HEK293 (cell line): ENCODE results near the gene S100A1.

ENCODE experiments used
- FEZF1 ChIP-seq: fragments of 450-650 bp; formaldehyde crosslinking; IDR thresholded peaks from 2 replicates; pipeline ENCODE4 v1.5.1; 2016; ENCODE audit warnings: missing biosample characterization, missing genetic modification characterization
- ZBTB21 ChIP-seq: fragments of 450-650 bp; formaldehyde crosslinking; IDR thresholded peaks from 2 replicates; pipeline ENCODE4 v1.5.1; 2017; ENCODE audit warnings: missing biosample characterization, missing genetic modification characterization
- ZNF114 ChIP-seq: fragments of 450-650 bp; formaldehyde crosslinking; IDR thresholded peaks from 2 replicates; pipeline ENCODE4 v1.5.0; 2017; ENCODE audit warnings: missing biosample characterization, missing genetic modification characterization
- ZNF155 ChIP-seq: fragments of 450-650 bp; formaldehyde crosslinking; IDR thresholded peaks from 2 replicates; pipeline ENCODE4 v1.5.1; 2016; ENCODE audit warnings: missing biosample characterization, missing genetic modification characterization
- ZNF24 ChIP-seq: fragments of 450-650 bp; formaldehyde crosslinking; IDR thresholded peaks from 2 replicates; pipeline ENCODE4 v1.5.1; 2016; ENCODE audit warnings: missing biosample characterization, missing genetic modification characterization
- ZNF248 ChIP-seq: fragments of 450-650 bp; formaldehyde crosslinking; IDR thresholded peaks from 2 replicates; pipeline ENCODE4 v1.5.1; 2017; ENCODE audit warnings: missing biosample characterization, missing genetic modification characterization
- ZNF623 ChIP-seq: fragments of 450-650 bp; formaldehyde crosslinking; IDR thresholded peaks from 2 replicates; pipeline ENCODE4 v1.5.1; 2016; ENCODE audit warnings: missing biosample characterization, missing genetic modification characterization
- ZNF791 ChIP-seq: fragments of 450-650 bp; formaldehyde crosslinking; IDR thresholded peaks from 2 replicates; pipeline ENCODE4 v1.5.1; 2016; ENCODE audit warnings: missing biosample characterization, missing genetic modification characterization
- ZNF843 ChIP-seq: fragments of 450-650 bp; formaldehyde crosslinking; IDR thresholded peaks from 2 replicates; pipeline ENCODE4 v1.5.1; 2016; ENCODE audit warnings: missing biosample characterization, missing genetic modification characterization
- TF ChIP-seq, protein P1 (sequence below): fragments of 450-650 bp; formaldehyde crosslinking; IDR thresholded peaks from 2 replicates; pipeline ENCODE4 v1.5.1; 2016; ENCODE audit warnings: missing biosample characterization, missing genetic modification characterization, borderline replicate concordance
- TF ChIP-seq, protein P2 (sequence below): fragments of 450-650 bp; formaldehyde crosslinking; IDR thresholded peaks from 2 replicates; pipeline ENCODE4; 2016; ENCODE audit warnings: missing biosample characterization, missing genetic modification characterization
- TF ChIP-seq, protein P3 (sequence below): fragments of 450-650 bp; formaldehyde crosslinking; IDR thresholded peaks from 2 replicates; pipeline ENCODE4 v1.5.1; 2016; ENCODE audit warnings: missing biosample characterization, missing genetic modification characterization
- TF ChIP-seq, protein P4 (sequence below): fragments of 450-650 bp; formaldehyde crosslinking; IDR thresholded peaks from 2 replicates; pipeline ENCODE4 v1.5.0; 2017; ENCODE audit warnings: missing biosample characterization, missing genetic modification characterization, borderline replicate concordance
- TF ChIP-seq, protein P5 (sequence below): fragments of 450-650 bp; formaldehyde crosslinking; IDR thresholded peaks from 2 replicates; pipeline ENCODE4 v1.5.1; 2016; ENCODE audit warnings: missing biosample characterization, missing genetic modification characterization
- TF ChIP-seq, protein P6 (sequence below): fragments of 450-650 bp; formaldehyde crosslinking; IDR thresholded peaks from 2 replicates; pipeline ENCODE4 v1.5.1; 2016; ENCODE audit warnings: missing biosample characterization, missing genetic modification characterization, low read depth
- TF ChIP-seq, protein P7 (sequence below): fragments of 450-650 bp; formaldehyde crosslinking; optimal IDR thresholded peaks from 2 replicates; pipeline ENCODE3; 2016; ENCODE audit warnings: missing biosample characterization, mild to moderate bottlenecking, missing genetic modification characterization
- TF ChIP-seq, protein P8 (sequence below): fragments of 450-650 bp; formaldehyde crosslinking; IDR thresholded peaks from 2 replicates; pipeline ENCODE4 v1.5.1; 2016; ENCODE audit warnings: missing biosample characterization, missing genetic modification characterization

The S100A1 gene

DNA sequence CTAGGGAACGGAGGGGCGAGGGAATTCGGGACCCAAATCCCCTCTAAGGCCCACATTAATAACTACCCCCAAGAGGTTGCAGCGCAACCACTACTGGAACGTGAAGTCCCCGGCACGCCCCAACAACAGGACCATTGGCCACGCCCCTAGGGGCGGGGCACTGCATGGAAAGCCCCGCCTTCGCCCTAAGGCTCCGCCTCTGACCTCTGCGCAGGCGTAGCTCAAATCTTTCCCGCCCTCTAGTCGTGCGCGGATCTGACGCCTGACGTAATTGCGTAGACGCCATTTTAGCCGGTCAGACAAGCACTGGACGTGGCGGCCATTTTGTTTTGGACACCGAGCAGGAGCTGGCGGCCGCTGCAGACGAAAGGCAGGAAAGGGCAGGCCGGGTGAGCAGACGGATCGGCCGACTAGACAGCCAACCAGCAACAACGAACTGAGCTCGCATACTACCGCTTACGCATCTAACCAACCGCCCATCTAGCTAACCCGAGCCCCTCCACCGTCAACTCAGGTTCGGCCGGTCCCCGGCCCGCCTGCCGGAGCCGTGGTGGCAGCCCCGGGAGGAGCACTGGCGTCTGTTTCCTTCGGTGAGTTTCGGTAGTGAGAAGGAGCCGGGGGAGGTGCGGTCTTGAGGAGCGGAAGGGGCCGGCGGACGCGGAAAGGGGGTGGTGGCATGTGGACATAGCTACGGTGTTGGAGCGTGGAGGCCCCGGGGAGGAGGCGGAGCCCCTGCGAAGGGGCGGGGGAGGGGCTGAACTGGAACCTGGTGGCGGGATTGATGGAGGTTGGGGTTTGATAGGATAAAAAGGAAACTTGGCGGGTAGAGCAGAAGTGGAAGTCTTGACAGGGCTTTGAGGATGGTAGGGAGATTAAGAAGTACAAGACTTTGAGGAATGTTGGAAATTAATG is 5.8 kb downstream of the S100A1 start, which contains the start of gene CHTOP (continued):
- TF ChIP-seq, protein P1, sequence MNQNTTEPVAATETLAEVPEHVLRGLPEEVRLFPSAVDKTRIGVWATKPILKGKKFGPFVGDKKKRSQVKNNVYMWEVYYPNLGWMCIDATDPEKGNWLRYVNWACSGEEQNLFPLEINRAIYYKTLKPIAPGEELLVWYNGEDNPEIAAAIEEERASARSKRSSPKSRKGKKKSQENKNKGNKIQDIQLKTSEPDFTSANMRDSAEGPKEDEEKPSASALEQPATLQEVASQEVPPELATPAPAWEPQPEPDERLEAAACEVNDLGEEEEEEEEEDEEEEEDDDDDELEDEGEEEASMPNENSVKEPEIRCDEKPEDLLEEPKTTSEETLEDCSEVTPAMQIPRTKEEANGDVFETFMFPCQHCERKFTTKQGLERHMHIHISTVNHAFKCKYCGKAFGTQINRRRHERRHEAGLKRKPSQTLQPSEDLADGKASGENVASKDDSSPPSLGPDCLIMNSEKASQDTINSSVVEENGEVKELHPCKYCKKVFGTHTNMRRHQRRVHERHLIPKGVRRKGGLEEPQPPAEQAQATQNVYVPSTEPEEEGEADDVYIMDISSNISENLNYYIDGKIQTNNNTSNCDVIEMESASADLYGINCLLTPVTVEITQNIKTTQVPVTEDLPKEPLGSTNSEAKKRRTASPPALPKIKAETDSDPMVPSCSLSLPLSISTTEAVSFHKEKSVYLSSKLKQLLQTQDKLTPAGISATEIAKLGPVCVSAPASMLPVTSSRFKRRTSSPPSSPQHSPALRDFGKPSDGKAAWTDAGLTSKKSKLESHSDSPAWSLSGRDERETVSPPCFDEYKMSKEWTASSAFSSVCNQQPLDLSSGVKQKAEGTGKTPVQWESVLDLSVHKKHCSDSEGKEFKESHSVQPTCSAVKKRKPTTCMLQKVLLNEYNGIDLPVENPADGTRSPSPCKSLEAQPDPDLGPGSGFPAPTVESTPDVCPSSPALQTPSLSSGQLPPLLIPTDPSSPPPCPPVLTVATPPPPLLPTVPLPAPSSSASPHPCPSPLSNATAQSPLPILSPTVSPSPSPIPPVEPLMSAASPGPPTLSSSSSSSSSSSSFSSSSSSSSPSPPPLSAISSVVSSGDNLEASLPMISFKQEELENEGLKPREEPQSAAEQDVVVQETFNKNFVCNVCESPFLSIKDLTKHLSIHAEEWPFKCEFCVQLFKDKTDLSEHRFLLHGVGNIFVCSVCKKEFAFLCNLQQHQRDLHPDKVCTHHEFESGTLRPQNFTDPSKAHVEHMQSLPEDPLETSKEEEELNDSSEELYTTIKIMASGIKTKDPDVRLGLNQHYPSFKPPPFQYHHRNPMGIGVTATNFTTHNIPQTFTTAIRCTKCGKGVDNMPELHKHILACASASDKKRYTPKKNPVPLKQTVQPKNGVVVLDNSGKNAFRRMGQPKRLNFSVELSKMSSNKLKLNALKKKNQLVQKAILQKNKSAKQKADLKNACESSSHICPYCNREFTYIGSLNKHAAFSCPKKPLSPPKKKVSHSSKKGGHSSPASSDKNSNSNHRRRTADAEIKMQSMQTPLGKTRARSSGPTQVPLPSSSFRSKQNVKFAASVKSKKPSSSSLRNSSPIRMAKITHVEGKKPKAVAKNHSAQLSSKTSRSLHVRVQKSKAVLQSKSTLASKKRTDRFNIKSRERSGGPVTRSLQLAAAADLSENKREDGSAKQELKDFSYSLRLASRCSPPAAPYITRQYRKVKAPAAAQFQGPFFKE = no peak
- TF ChIP-seq, protein P2, sequence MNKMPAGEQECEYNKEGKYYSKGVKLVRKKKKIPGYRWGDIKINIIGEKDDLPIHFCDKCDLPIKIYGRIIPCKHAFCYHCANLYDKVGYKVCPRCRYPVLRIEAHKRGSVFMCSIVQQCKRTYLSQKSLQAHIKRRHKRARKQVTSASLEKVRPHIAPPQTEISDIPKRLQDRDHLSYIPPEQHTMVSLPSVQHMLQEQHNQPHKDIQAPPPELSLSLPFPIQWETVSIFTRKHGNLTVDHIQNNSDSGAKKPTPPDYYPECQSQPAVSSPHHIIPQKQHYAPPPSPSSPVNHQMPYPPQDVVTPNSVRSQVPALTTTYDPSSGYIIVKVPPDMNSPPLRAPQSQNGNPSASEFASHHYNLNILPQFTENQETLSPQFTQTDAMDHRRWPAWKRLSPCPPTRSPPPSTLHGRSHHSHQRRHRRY (tag by site-specific recombination) = no peak
- TF ChIP-seq, protein P3, sequence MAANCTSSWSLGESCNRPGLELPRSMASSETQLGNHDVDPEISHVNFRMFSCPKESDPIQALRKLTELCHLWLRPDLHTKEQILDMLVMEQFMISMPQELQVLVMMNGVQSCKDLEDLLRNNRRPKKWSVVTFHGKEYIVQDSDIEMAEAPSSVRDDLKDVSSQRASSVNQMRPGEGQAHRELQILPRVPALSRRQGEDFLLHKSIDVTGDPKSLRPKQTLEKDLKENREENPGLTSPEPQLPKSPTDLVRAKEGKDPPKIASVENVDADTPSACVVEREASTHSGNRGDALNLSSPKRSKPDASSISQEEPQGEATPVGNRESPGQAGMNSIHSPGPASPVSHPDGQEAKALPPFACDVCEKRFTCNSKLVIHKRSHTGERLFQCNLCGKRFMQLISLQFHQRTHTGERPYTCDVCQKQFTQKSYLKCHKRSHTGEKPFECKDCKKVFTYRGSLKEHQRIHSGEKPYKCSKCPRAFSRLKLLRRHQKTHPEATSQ (tag by site-specific recombination) = peak; percentile 80; the same call in 1 of the 2 replicates
- TF ChIP-seq ZNF623 (tag by site-specific recombination) (no peak), ZNF24 (peak; percentile 91), FEZF1 (tag by site-specific recombination) (peak; percentile 10; the same call in 1 of the 2 replicates), ZNF248 (tag by site-specific recombination) (no peak), ZNF155 (tag by site-specific recombination) (no peak), ZNF114 (tag by site-specific recombination) (no peak), ZNF843 (peak; percentile 79; the same call in 1 of the 2 replicates), ZNF791 (tag by site-specific recombination) (no peak), ZBTB21 (tag by site-specific recombination) (peak; percentile 77)
- TF ChIP-seq, protein P4, sequence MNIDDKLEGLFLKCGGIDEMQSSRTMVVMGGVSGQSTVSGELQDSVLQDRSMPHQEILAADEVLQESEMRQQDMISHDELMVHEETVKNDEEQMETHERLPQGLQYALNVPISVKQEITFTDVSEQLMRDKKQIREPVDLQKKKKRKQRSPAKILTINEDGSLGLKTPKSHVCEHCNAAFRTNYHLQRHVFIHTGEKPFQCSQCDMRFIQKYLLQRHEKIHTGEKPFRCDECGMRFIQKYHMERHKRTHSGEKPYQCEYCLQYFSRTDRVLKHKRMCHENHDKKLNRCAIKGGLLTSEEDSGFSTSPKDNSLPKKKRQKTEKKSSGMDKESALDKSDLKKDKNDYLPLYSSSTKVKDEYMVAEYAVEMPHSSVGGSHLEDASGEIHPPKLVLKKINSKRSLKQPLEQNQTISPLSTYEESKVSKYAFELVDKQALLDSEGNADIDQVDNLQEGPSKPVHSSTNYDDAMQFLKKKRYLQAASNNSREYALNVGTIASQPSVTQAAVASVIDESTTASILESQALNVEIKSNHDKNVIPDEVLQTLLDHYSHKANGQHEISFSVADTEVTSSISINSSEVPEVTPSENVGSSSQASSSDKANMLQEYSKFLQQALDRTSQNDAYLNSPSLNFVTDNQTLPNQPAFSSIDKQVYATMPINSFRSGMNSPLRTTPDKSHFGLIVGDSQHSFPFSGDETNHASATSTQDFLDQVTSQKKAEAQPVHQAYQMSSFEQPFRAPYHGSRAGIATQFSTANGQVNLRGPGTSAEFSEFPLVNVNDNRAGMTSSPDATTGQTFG = no peak
- TF ChIP-seq, protein P5, sequence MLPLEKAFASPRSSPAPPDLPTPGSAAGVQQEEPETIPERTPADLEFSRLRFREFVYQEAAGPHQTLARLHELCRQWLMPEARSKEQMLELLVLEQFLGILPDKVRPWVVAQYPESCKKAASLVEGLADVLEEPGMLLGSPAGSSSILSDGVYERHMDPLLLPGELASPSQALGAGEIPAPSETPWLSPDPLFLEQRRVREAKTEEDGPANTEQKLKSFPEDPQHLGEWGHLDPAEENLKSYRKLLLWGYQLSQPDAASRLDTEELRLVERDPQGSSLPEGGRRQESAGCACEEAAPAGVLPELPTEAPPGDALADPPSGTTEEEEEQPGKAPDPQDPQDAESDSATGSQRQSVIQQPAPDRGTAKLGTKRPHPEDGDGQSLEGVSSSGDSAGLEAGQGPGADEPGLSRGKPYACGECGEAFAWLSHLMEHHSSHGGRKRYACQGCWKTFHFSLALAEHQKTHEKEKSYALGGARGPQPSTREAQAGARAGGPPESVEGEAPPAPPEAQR (tag by site-specific recombination) = no peak
- TF ChIP-seq, protein P6, sequence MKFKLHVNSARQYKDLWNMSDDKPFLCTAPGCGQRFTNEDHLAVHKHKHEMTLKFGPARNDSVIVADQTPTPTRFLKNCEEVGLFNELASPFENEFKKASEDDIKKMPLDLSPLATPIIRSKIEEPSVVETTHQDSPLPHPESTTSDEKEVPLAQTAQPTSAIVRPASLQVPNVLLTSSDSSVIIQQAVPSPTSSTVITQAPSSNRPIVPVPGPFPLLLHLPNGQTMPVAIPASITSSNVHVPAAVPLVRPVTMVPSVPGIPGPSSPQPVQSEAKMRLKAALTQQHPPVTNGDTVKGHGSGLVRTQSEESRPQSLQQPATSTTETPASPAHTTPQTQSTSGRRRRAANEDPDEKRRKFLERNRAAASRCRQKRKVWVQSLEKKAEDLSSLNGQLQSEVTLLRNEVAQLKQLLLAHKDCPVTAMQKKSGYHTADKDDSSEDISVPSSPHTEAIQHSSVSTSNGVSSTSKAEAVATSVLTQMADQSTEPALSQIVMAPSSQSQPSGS (tag by site-specific recombination) = peak; percentile 95
- TF ChIP-seq, protein P7, sequence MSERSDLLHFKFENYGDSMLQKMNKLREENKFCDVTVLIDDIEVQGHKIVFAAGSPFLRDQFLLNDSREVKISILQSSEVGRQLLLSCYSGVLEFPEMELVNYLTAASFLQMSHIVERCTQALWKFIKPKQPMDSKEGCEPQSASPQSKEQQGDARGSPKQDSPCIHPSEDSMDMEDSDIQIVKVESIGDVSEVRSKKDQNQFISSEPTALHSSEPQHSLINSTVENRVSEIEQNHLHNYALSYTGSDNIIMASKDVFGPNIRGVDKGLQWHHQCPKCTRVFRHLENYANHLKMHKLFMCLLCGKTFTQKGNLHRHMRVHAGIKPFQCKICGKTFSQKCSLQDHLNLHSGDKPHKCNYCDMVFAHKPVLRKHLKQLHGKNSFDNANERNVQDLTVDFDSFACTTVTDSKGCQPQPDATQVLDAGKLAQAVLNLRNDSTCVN = peak; percentile 50
- TF ChIP-seq, protein P8, sequence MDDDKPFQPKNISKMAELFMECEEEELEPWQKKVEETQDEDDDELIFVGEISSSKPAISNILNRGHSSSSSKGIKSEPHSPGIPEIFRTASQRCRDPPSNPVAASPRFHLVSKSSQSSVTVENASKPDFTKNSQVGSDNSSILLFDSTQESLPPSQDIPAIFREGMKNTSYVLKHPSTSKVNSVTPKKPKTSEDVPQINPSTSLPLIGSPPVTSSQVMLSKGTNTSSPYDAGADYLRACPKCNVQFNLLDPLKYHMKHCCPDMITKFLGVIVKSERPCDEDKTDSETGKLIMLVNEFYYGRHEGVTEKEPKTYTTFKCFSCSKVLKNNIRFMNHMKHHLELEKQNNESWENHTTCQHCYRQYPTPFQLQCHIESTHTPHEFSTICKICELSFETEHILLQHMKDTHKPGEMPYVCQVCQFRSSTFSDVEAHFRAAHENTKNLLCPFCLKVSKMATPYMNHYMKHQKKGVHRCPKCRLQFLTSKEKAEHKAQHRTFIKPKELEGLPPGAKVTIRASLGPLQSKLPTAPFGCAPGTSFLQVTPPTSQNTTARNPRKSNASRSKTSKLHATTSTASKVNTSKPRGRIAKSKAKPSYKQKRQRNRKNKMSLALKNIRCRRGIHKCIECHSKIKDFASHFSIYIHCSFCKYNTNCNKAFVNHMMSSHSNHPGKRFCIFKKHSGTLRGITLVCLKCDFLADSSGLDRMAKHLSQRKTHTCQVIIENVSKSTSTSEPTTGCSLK = no peak
